ENCODE measurements around the gene TOE1. TPM values are rescaled to one million over a fixed set of nuclear protein-coding genes. Genes with fewer than 3 reads are reported as not detected.

TOE1 gene
- total and polyA plus RNA-seq, 2 of the 8 experiments (the other 6 are each of a cell fraction or from before 2014, with no cell fraction given) = 15.2 to 25.8 TPM

DNA sequence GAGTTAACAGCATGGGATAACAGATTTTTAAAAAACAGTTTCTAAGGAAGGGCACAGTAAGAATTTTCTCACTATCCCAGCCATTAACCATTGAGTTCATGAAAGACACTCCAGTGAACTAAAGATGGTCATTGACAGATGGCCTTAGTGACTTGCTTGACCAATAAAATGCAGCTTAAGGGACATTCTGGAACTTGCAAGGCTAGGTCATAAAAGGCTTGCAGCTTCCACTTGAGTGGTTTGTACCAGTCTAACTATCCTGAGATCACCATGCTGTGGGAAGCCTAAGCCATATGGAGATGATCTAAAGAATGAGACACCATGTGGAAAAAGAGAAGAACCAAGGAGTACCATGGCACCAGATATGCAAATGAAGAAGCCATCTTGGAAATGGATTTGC, 38.2 kb downstream of the TOE1 start:
- H3K79me1 ChIP-seq (ENCODE audit: low read depth, low read length) = no peaks in the 10 kb centered on the region
- CTCF ChIA-PET (ENCODE audit: partially characterized antibody) = interaction anchor here (1.0 to 1.3 kb wide), 4 partner anchors 21 to 192 kb away, joined by 3 to 5 read pairs (median 4); no protein-coding TSS in a partner anchor
- no peaks in the 10 kb centered on the region for H4K20me1 ChIP-seq (replicated peaks in 1 of 2; ENCODE audit: control insufficient read depth in 1 of 2, insufficient read depth in 2 of 2, low read length in 2 of 2)

More for the DNA sequence above, 38.2 kb downstream of the TOE1 start:
- no peak overlapping the region for H2BK20ac ChIP-seq (ENCODE audit: low read length)
- H3K4ac ChIP-seq (replicated peaks; ENCODE audit: insufficient read length, low read depth, low read length) = no peak overlapping the region
- H3K4me3 ChIP-seq (ENCODE audit: extremely low read depth in 1 of 4, insufficient read depth in 2 of 4, low read depth in 3 of 4, low read length in 4 of 4) = no peak overlapping the region
- no peak overlapping the region for H2BK5ac ChIP-seq (ENCODE audit: low read depth, low read length)
- no peak overlapping the region for H3K14ac ChIP-seq (ENCODE audit: insufficient read length)
- POLR2A ChIA-PET (ENCODE audit: partially characterized antibody) = interaction anchor here (1.0 to 1.2 kb wide), 2 partner anchors 38 to 559 kb away, joined by 3 to 5 read pairs; partner anchors contain the start of genes MUTYH and TOE1
- H3K36me3 ChIP-seq (ENCODE audit: control insufficient read depth in 2 of 4, insufficient read depth in 4 of 4, low read length in 3 of 4) = no peaks in the 10 kb centered on the region
- no peak overlapping the region for H3K23ac ChIP-seq (ENCODE audit: insufficient read length)
- no peak overlapping the region for H2BK12ac ChIP-seq (ENCODE audit: low read depth, low read length)
- no peaks in the 10 kb centered on the region for H3K23me2 ChIP-seq (ENCODE audit: low read depth, low read length)
- H2AFZ ChIP-seq (ENCODE audit: low read length) = no peak overlapping the region
- H3K79me2 ChIP-seq (ENCODE audit: control insufficient read depth in 1 of 2, insufficient read depth in 2 of 2, low read length in 2 of 2) = no peaks in the 10 kb centered on the region
- H2BK15ac ChIP-seq (ENCODE audit: low read length) = no peak overlapping the region
- no peak overlapping the region for H4K8ac ChIP-seq (ENCODE audit: extremely low read depth, insufficient read depth, low read length)
- H3K4me2 ChIP-seq (ENCODE audit: insufficient read depth in 1 of 2, low read depth in 2 of 2, low read length in 2 of 2) = no peak overlapping the region
- H3K27me3 ChIP-seq (replicated peaks in 1 of 4; ENCODE audit: control insufficient read depth in 3 of 4, extremely low read depth in 1 of 4, insufficient read depth in 3 of 4, low read length in 3 of 4) = no peaks in the 10 kb centered on the region
- no peak overlapping the region for H3K18ac ChIP-seq (ENCODE audit: extremely low read depth, low read length)
- no peak overlapping the region for H3K9ac ChIP-seq (replicated peaks in 1 of 4; ENCODE audit: extremely low read depth in 1 of 4, low read depth in 3 of 4, low read length in 3 of 4)
- no peak overlapping the region for H4K91ac ChIP-seq (replicated peaks; ENCODE audit: insufficient read length, low read length)
- no peaks in the 10 kb centered on the region for H3K9me3 ChIP-seq (ENCODE audit: insufficient read depth in 2 of 2, low read depth in 1 of 2, low read length in 1 of 2)
- H3K56ac ChIP-seq (replicated peaks; ENCODE audit: insufficient read length, low read depth, low read length) = no peak overlapping the region
- H2BK120ac ChIP-seq (replicated peaks; ENCODE audit: low read depth, low read length) = no peak overlapping the region
- no peaks in the 10 kb centered on the region for H3K4me1 ChIP-seq (replicated peaks in 1 of 4; ENCODE audit: control insufficient read depth in 3 of 4, insufficient read depth in 4 of 4, low read length in 3 of 4)
- FAIRE-seq = no peak
- TF ChIP-seq YY1 (IDR thresholded peaks at IDR 0.05; ENCODE audit: low read depth, low read length) (0 out of 2 replicates have a peak, but pooled peaks have one; percentile 20), POU5F1 (IDR thresholded peaks at IDR 0.05; ENCODE audit: low read depth, low read length) (no peak)
- TF ChIP-seq, protein P1, sequence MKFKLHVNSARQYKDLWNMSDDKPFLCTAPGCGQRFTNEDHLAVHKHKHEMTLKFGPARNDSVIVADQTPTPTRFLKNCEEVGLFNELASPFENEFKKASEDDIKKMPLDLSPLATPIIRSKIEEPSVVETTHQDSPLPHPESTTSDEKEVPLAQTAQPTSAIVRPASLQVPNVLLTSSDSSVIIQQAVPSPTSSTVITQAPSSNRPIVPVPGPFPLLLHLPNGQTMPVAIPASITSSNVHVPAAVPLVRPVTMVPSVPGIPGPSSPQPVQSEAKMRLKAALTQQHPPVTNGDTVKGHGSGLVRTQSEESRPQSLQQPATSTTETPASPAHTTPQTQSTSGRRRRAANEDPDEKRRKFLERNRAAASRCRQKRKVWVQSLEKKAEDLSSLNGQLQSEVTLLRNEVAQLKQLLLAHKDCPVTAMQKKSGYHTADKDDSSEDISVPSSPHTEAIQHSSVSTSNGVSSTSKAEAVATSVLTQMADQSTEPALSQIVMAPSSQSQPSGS (IDR thresholded peaks at IDR 0.05; ENCODE audit: low read length) = no peak
- H4K5ac ChIP-seq (ENCODE audit: insufficient read length, low read depth, low read length) = no peak overlapping the region
- no peak for DNase-seq (ENCODE audit: low read depth in 1 of 2, low spot score in 2 of 2)
- no peak overlapping the region for H2AK5ac ChIP-seq (ENCODE audit: low read depth, low read length)
- H3K27ac ChIP-seq (ENCODE audit: low read depth, low read length) = no peak overlapping the region
